Dedifferentiated amniotic fluid mesenchymal stem cell (primary cell): ENCODE measurements around the gene CDCA7L.

Experiments used
- DNase-seq: peaks from one replicate; pipeline ENCODE4 v3.0.0-alpha.2; 2016; ENCODE audit errors: extremely low spot score

The CDCA7L gene

GRCh38 chr7:21945454-21946221 is at the start of gene CDCA7L:
Gene CDCA7L (minus strand): TSS chr7:21945899. CDS start chr7:21945804, 95 bp downstream.
- peak; percentile 54 for DNase-seq

GRCh38 chr7:21986096-21986495 is 40.4 kb upstream of the CDCA7L start:
- no peak for DNase-seq

GRCh38 chr7:21984042-21984441 is 38.3 kb upstream of the CDCA7L start:
- DNase-seq = no peak

- DNase-seq = no peak
Measured at GRCh38 chr7:21983056-21983455, 37.4 kb upstream of the CDCA7L start.

- no peak for DNase-seq
Measured at GRCh38 chr7:21981524-21981923, 35.8 kb upstream of the CDCA7L start.

- no peak for DNase-seq
Measured at GRCh38 chr7:21980926-21981500, 35.3 kb upstream of the CDCA7L start.

GRCh38 chr7:21972397-21972784 is 26.7 kb upstream of the CDCA7L start:
- DNase-seq = no peak

GRCh38 chr7:21971780-21972396 is 26.2 kb upstream of the CDCA7L start:
- no peak for DNase-seq

GRCh38 chr7:21969822-21970221 is 24.1 kb upstream of the CDCA7L start:
- no peak for DNase-seq

- no peak for DNase-seq
Measured at GRCh38 chr7:21967598-21968003, 21.9 kb upstream of the CDCA7L start.

- DNase-seq = no peak
Measured at GRCh38 chr7:21966271-21966670, 20.6 kb upstream of the CDCA7L start.

- no peak for DNase-seq
Measured at GRCh38 chr7:21965291-21965690, 19.6 kb upstream of the CDCA7L start.

- DNase-seq = no peak
Measured at GRCh38 chr7:21962677-21963076, 17.0 kb upstream of the CDCA7L start.

- peak; percentile 55 for DNase-seq
Measured at GRCh38 chr7:21960922-21961321, 15.2 kb upstream of the CDCA7L start.

GRCh38 chr7:21959387-21959776 is 13.7 kb upstream of the CDCA7L start:
- no peak for DNase-seq

GRCh38 chr7:21953781-21954180 is 8.1 kb upstream of the CDCA7L start:
- DNase-seq = no peak

- no peak for DNase-seq
Measured at GRCh38 chr7:21948887-21949540, 3.3 kb upstream of the CDCA7L start.

GRCh38 chr7:21948364-21948763 is 2.7 kb upstream of the CDCA7L start:
- DNase-seq = no peak

- no peak for DNase-seq
Measured at GRCh38 chr7:21947946-21948345, 2.2 kb upstream of the CDCA7L start.

GRCh38 chr7:21947056-21947455 is 1.4 kb upstream of the CDCA7L start:
- DNase-seq = no peak

GRCh38 chr7:21946222-21946709 is 567 bp upstream of the CDCA7L start:
- peak; percentile 26 for DNase-seq
